OCI-LY7 (cell line): Measurements from ENCODE around the gene TLCD2. TPM values are rescaled to one million over a fixed set of nuclear protein-coding genes. Genes with fewer than 3 reads are reported as not detected.

ENCODE experiments used
- BruUV-seq: library from RNA; stranded (reverse); fragments of 400-500 nt; replicated peaks from 2 replicates; lab custom pipeline; 2021; lab: Mats Ljungman, UMichigan
- CTCF ChIA-PET: fragments of 300-600 bp; sonication (Branson Sonifier 250); formaldehyde crosslinking; loops from one replicate; lab custom pipeline; 2022; ENCODE audit warnings: antibody characterized with exemption; ENCODE audit not compliant: unreplicated experiment; lab: Charles Lee
- POLR2A ChIA-PET: fragments of 300-600 bp; sonication (Branson Sonifier 250); formaldehyde crosslinking; loops from one replicate; lab custom pipeline; 2022; ENCODE audit warnings: antibody characterized with exemption; lab: Charles Lee
- DNase-seq: peaks from one replicate; pipeline ENCODE4 v3.0.0-alpha.2; 2015; ENCODE audit warnings: low spot score
- H2AFZ ChIP-seq: fragments of 200-600 bp; sonication (generic), shearing (Covaris generic); 2 replicates; pipeline ENCODE4 v1.6.1; 2014; ENCODE audit warnings: mild to moderate bottlenecking, antibody characterized with exemption, low read length, moderate library complexity
- H3K27ac ChIP-seq: fragments of 200-600 bp; sonication (generic); 2 replicates; pipeline ENCODE4 v1.5.1; 2014; ENCODE audit warnings: mixed run types, low read depth, mild to moderate bottlenecking, moderate library complexity, low read length, inconsistent platforms; ENCODE audit not compliant: poor library complexity, severe bottlenecking
- H3K36me3 ChIP-seq: fragments of 200-600 bp; sonication (generic); 2 replicates; pipeline ENCODE4 v1.6.1; 2014; ENCODE audit warnings: mild to moderate bottlenecking, antibody characterized with exemption, low read length, moderate library complexity, mixed read lengths; ENCODE audit not compliant: insufficient read depth
- H3K4me1 ChIP-seq: fragments of 200-600 bp; sonication (generic); 2 replicates; pipeline ENCODE4 v1.5.1; 2014; ENCODE audit warnings: mild to moderate bottlenecking, low read length; ENCODE audit not compliant: insufficient read depth, poor library complexity, severe bottlenecking
- H3K4me2 ChIP-seq: fragments of 200-600 bp; sonication (generic); 2 replicates; pipeline ENCODE4 v1.6.1; 2014; ENCODE audit warnings: mild to moderate bottlenecking, low read length
- H3K4me3 ChIP-seq: fragments of 200-600 bp; sonication (generic); 2 replicates; pipeline ENCODE4 v1.5.1; 2014; ENCODE audit warnings: mild to moderate bottlenecking, low read depth, low read length; ENCODE audit not compliant: poor library complexity, severe bottlenecking
- H3K79me2 ChIP-seq: fragments of 200-600 bp; sonication (generic); 2 replicates; pipeline ENCODE4 v1.6.1; 2016; ENCODE audit warnings: low read depth, mild to moderate bottlenecking, low read length, moderate library complexity, mixed read lengths; ENCODE audit not compliant: insufficient read depth
- H3K9me2 ChIP-seq: fragments of 200-600 bp; sonication (generic); 2 replicates; pipeline ENCODE4 v1.6.1; 2016; ENCODE audit warnings: mild to moderate bottlenecking, low read length, mixed read lengths; ENCODE audit not compliant: insufficient read depth
- H3K9me3 ChIP-seq: fragments of 200-600 bp; sonication (generic); 2 replicates; pipeline ENCODE4 v1.6.1; 2014; ENCODE audit warnings: mild to moderate bottlenecking, mixed run types, low read length, mixed read lengths
- H4K20me1 ChIP-seq: fragments of 200-600 bp; sonication (generic); 2 replicates; pipeline ENCODE4 v1.6.1; 2014; ENCODE audit warnings: mild to moderate bottlenecking, antibody characterized with exemption, low read length, moderate library complexity, mixed read lengths; ENCODE audit not compliant: insufficient read depth
- CTCF ChIP-seq: fragments of 200-600 bp; sonication (generic); conservative IDR thresholded peaks from 2 replicates; pipeline ENCODE4 v1.5.1; 2014; ENCODE audit warnings: mild to moderate bottlenecking, antibody characterized with exemption, low read length, moderate library complexity, mixed read lengths
- EZH2phosphoT487 ChIP-seq: fragments of 200-600 bp; sonication (generic); IDR thresholded peaks from 2 replicates; pipeline ENCODE4 v1.6.1; 2018; ENCODE audit warnings: low read depth, borderline replicate concordance, mild to moderate bottlenecking, mixed run types, antibody characterized with exemption, low read length, moderate library complexity, mixed read lengths
- intact Hi-C: fragments of 100-400 bp; cut with micrococcal nuclease; formaldehyde crosslinking; loops from one replicate; pipeline ENCODE4 v1.10.0; 2022; ENCODE audit not compliant: unreplicated experiment
- total RNA-seq, 2 experiments: library from RNA; depleted of rRNA in 1 of 2; stranded (reverse); fragments of >200 nt in 1 of 2; shearing (Covaris generic) in 1 of 2; gene quantifications; 2 replicates each; pipeline ENCODE4 v1.2.3, GENCODE V29; 2014 to 2022

Gene TLCD2
- total RNA-seq, 2 experiments from 2014 or later, result not detected

GRCh38 chr17:1729966-1730325 lies 19.8 kb upstream of the TLCD2 start:
- Histone ChIP-seq H4K20me1 (no peaks in the 10 kb centered on the region), H3K27ac (no peak overlapping the region), H3K9me2 (no peaks in the 10 kb centered on the region), H2AFZ (no peak overlapping the region), H3K9me3 (no peaks in the 10 kb centered on the region), H3K4me3 (no peak overlapping the region), H3K4me1 (peaks cover 7% of the 10 kb centered on the region), H3K36me3 (peaks cover 9% of the 10 kb centered on the region; the same call in 1 of the 2 replicates), H3K79me2 (peaks cover 8% of the 10 kb centered on the region), H3K4me2 (no peak overlapping the region)
- TF ChIP-seq CTCF (no peak), EZH2phosphoT487 (no peak)
- no TSS peak for BruUV-seq
- intact Hi-C loops, result no loop called here
- POLR2A ChIA-PET, result no interaction called here
- CTCF ChIA-PET, result no interaction called here
- no peak for DNase-seq

GRCh38 chr17:1727876-1728630 lies 17.9 kb upstream of the TLCD2 start:
- Histone ChIP-seq H3K79me2 (peaks cover 9% of the 10 kb centered on the region), H3K4me3 (no peak overlapping the region), H3K9me2 (no peaks in the 10 kb centered on the region), H3K27ac (no peak overlapping the region), H3K36me3 (peaks cover 9% of the 10 kb centered on the region; the same call in 1 of the 2 replicates), H3K4me2 (no peak overlapping the region), H3K9me3 (no peaks in the 10 kb centered on the region), H4K20me1 (no peaks in the 10 kb centered on the region), H3K4me1 (peaks cover 21% of the 10 kb centered on the region), H2AFZ (no peak overlapping the region)
- ChIA-PET POLR2A (no interaction called here), CTCF (no interaction called here)
- intact Hi-C loops, result no loop called here
- DNase-seq, result no peak
- TF ChIP-seq CTCF (no peak), EZH2phosphoT487 (no peak)
- no TSS peak for BruUV-seq

- Histone ChIP-seq H3K4me2 (no peak overlapping the region), H3K9me3 (no peaks in the 10 kb centered on the region), H3K4me1 (peaks cover 28% of the 10 kb centered on the region), H3K79me2 (peaks cover 9% of the 10 kb centered on the region), H3K36me3 (peaks cover 9% of the 10 kb centered on the region; the same call in 1 of the 2 replicates), H4K20me1 (no peaks in the 10 kb centered on the region), H3K9me2 (no peaks in the 10 kb centered on the region), H2AFZ (no peak overlapping the region), H3K4me3 (no peak overlapping the region), H3K27ac (no peak overlapping the region)
- intact Hi-C loops, result no loop called here
- TF ChIP-seq CTCF (no peak), EZH2phosphoT487 (no peak)
- no TSS peak for BruUV-seq
- ChIA-PET POLR2A (interaction anchor here (1.2 kb wide), 1 partner anchor 11 kb away, joined by 3 read pairs; no protein-coding TSS in a partner anchor), CTCF (no interaction called here)
- no peak for DNase-seq
Measured at GRCh38 chr17:1727258-1727789, 17.1 kb upstream of the TLCD2 start.
